ENCODE data around the gene NCKAP5. TPM values are rescaled to one million over a fixed set of nuclear protein-coding genes. Genes with fewer than 3 reads are reported as not detected.

NCKAP5 gene
- total RNA-seq, 1 donor from 2014 or later: 0.87 TPM

DNA sequence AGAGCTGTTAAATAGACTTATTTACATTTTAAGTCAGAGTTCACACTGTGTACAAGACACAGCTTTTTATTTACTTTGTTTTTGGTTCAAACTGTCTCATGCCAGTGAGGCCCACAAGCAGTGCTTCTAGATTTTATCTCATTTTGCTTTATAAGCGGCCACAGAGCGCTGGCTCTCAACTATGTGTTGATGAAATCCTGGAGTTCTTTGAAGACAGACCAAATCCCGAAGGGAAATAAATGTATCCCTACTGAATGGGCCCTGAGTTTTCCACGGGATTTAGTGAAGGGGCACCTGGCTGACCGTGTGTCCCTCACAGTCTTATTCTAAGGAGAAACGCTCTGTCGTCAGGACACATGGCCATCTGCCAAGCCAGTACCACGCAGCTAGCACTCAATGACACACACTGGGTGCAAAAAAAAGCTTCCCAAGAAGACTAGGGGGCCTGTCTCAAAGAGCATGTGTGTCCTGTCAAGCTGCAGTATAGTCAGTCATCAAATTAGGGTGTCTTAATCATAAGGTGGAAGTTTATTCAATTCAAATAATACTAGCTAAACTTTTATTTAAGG, 921.6 kb downstream of the NCKAP5 start:
- Mint-ChIP-seq H3K9me3 (ENCODE audit: low read depth) (no peaks in the 10 kb centered on the region), H3K4me3 (ENCODE audit: unreplicated experiment) (no peak overlapping the region), H3K27ac (ENCODE audit: unreplicated experiment) (no peak overlapping the region), H3K27me3 (ENCODE audit: low read depth) (peaks cover 3% of the 10 kb centered on the region), H3K36me3 (ENCODE audit: low read depth) (no peaks in the 10 kb centered on the region), H3K4me1 (ENCODE audit: low read depth) (no peaks in the 10 kb centered on the region)
- TF ChIP-seq, protein P1, sequence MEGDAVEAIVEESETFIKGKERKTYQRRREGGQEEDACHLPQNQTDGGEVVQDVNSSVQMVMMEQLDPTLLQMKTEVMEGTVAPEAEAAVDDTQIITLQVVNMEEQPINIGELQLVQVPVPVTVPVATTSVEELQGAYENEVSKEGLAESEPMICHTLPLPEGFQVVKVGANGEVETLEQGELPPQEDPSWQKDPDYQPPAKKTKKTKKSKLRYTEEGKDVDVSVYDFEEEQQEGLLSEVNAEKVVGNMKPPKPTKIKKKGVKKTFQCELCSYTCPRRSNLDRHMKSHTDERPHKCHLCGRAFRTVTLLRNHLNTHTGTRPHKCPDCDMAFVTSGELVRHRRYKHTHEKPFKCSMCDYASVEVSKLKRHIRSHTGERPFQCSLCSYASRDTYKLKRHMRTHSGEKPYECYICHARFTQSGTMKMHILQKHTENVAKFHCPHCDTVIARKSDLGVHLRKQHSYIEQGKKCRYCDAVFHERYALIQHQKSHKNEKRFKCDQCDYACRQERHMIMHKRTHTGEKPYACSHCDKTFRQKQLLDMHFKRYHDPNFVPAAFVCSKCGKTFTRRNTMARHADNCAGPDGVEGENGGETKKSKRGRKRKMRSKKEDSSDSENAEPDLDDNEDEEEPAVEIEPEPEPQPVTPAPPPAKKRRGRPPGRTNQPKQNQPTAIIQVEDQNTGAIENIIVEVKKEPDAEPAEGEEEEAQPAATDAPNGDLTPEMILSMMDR (IDR thresholded peaks at IDR 0.05): no peak
- no peak for DNase-seq (ENCODE audit: low spot score)

DNA sequence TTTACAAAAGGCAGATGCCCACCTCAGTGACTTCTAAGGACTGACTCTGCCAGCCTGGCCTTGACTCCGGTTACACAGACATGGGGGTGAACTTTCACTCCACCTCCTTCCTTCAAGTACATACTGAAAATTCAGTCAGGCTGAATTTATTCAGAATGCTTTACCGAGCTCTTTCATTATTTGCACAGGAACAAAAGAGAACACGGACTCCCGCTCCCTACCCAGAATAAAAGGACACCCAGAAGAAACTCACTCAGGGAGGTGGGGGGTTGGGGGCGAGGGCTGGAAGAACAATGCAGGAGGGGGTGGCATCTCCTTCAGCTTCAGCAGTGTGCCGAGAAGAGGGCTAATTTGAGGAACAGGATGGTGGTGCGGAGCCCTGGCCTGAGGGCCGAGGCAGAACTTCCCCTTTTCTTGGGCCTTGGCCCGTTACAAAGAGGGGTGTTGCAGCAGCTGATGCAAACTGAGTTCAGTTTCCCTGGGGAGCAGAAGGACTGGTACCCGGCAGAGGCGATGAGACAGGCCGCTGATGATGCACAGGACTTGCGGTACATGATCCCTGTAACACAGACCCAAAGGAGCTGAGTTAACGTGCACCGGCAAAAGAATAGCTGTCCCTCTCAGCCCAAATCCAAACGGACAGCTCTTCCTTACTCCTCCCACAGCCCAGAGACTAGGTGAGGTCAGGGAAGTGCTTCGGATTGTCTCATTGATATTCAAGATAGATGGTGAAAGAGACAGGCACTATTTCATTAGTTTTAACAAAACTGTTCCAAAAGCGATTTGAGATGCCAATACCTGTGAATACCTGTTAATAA, 922.3 kb downstream of the NCKAP5 start:
- TF ChIP-seq, protein P1 (IDR thresholded peaks at IDR 0.05): no peak
- Mint-ChIP-seq H3K4me3 (ENCODE audit: unreplicated experiment) (no peak overlapping the region), H3K36me3 (ENCODE audit: low read depth) (no peaks in the 10 kb centered on the region), H3K4me1 (ENCODE audit: low read depth) (no peaks in the 10 kb centered on the region), H3K9me3 (ENCODE audit: low read depth) (no peaks in the 10 kb centered on the region), H3K27ac (ENCODE audit: unreplicated experiment) (no peak overlapping the region), H3K27me3 (ENCODE audit: low read depth) (peaks cover 3% of the 10 kb centered on the region)
- DNase-seq (ENCODE audit: low spot score): no peak

DNA sequence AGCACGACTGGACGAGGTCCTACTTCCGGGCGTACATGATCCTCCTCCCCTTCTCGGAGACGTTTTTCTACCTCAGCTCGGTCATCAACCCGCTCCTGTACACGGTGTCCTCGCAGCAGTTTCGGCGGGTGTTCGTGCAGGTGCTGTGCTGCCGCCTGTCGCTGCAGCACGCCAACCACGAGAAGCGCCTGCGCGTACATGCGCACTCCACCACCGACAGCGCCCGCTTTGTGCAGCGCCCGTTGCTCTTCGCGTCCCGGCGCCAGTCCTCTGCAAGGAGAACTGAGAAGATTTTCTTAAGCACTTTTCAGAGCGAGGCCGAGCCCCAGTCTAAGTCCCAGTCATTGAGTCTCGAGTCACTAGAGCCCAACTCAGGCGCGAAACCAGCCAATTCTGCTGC, 923.1 kb downstream of the NCKAP5 start:
- Mint-ChIP-seq H3K36me3 (ENCODE audit: low read depth) (no peaks in the 10 kb centered on the region), H3K27me3 (ENCODE audit: low read depth) (peaks cover 3% of the 10 kb centered on the region), H3K4me3 (ENCODE audit: unreplicated experiment) (no peak overlapping the region), H3K9me3 (ENCODE audit: low read depth) (no peaks in the 10 kb centered on the region), H3K27ac (ENCODE audit: unreplicated experiment) (no peak overlapping the region), H3K4me1 (ENCODE audit: low read depth) (no peaks in the 10 kb centered on the region)
- TF ChIP-seq, protein P1 (IDR thresholded peaks at IDR 0.05): no peak
- no peak for DNase-seq (ENCODE audit: low spot score)

DNA sequence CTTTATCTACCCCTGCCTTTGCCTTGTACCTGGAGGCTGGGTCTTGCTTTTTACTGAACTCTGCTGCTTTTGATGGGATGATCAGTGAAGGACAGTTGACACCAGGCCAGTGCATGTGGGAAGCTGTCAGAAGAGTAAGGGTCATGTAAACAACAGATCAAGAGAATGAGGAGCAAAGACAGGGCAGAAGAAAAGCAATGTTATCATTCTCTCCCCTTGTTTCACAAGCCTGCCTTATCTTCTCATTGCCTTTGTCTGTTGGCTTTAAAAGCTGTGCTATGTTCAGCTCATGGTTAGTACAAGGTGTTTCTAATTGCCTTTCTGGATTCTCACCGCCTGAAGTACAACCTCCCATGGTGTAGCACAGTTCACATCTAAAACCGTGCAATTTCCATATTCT, 925.8 kb downstream of the NCKAP5 start:
- H3K36me3 Mint-ChIP-seq (ENCODE audit: low read depth): no peaks in the 10 kb centered on the region
- no peaks in the 10 kb centered on the region for H3K9me3 Mint-ChIP-seq (ENCODE audit: low read depth)
- H3K27ac Mint-ChIP-seq (ENCODE audit: unreplicated experiment): no peak overlapping the region
- TF ChIP-seq, protein P1 (IDR thresholded peaks at IDR 0.05): no peak
- H3K27me3 Mint-ChIP-seq (ENCODE audit: low read depth): peaks cover 3% of the 10 kb centered on the region
- DNase-seq (ENCODE audit: low spot score): no peak
- no peak overlapping the region for H3K4me3 Mint-ChIP-seq (ENCODE audit: unreplicated experiment)
- H3K4me1 Mint-ChIP-seq (ENCODE audit: low read depth): no peaks in the 10 kb centered on the region

DNA sequence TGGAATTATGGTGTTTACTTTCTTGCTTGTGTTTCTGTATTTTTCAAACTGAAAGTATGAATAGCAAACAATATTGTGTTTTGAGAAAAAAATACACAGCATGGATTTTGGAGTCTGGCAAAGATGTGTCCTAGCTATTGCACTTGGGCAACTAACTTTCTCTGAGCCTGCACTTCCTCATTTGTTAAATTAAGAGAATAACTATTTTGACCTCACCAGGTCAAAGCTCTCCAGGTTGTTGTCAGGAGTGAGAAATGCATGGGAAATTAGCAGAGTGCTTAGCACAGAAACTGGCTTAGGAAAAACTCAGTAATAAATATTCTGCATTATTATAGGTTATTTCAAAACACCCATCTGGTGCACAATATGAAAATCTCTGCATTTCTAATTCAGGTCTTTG, 926.4 kb downstream of the NCKAP5 start:
- no peaks in the 10 kb centered on the region for H3K36me3 Mint-ChIP-seq (ENCODE audit: low read depth)
- TF ChIP-seq, protein P1 (IDR thresholded peaks at IDR 0.05): no peak
- no peak for DNase-seq (ENCODE audit: low spot score)
- no peak overlapping the region for H3K27ac Mint-ChIP-seq (ENCODE audit: unreplicated experiment)
- H3K27me3 Mint-ChIP-seq (ENCODE audit: low read depth): peaks cover 3% of the 10 kb centered on the region
- no peak overlapping the region for H3K4me3 Mint-ChIP-seq (ENCODE audit: unreplicated experiment)
- H3K9me3 Mint-ChIP-seq (ENCODE audit: low read depth): no peaks in the 10 kb centered on the region
- H3K4me1 Mint-ChIP-seq (ENCODE audit: low read depth): no peaks in the 10 kb centered on the region

Measured in chondrocyte (in vitro differentiated cells).